Measurements from ENCODE around the gene ETDC. TPM values are rescaled to one million over a fixed set of nuclear protein-coding genes. Genes with fewer than 3 reads are reported as not detected.

Gene ETDC
- polyA plus RNA-seq, 1 donor (not counting 4 experiments of a cell fraction or from before 2014, with no cell fraction given) = not detected

DNA sequence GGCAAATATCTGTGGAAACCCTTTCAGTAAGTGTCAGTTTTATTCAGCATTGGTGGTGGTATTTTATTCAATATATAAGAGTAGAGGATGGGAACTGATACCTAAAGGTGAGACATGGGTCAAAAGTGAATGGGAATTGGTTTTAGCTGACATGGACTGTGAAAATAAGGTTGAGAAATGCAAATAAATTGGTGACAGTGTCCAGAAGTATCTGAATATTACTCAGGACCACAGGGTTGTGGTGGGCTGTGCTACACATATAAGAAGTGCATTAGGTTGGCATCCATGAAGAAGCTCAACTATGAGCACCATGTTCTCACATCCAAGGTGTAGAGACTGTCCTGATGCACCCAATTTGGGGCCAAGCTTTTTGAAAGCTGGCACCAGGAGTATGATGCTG is 45.0 kb downstream of the ETDC start:
- TF ChIP-seq, protein P1, sequence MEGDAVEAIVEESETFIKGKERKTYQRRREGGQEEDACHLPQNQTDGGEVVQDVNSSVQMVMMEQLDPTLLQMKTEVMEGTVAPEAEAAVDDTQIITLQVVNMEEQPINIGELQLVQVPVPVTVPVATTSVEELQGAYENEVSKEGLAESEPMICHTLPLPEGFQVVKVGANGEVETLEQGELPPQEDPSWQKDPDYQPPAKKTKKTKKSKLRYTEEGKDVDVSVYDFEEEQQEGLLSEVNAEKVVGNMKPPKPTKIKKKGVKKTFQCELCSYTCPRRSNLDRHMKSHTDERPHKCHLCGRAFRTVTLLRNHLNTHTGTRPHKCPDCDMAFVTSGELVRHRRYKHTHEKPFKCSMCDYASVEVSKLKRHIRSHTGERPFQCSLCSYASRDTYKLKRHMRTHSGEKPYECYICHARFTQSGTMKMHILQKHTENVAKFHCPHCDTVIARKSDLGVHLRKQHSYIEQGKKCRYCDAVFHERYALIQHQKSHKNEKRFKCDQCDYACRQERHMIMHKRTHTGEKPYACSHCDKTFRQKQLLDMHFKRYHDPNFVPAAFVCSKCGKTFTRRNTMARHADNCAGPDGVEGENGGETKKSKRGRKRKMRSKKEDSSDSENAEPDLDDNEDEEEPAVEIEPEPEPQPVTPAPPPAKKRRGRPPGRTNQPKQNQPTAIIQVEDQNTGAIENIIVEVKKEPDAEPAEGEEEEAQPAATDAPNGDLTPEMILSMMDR (optimal IDR thresholded peaks at IDR 0.05 in 1 of 3, IDR thresholded peaks at IDR 0.05 in 1 of 3, conservative IDR thresholded peaks at IDR 0.05 in 1 of 3; ENCODE audit: extremely low read depth in 1 of 3, insufficient read depth in 2 of 3, low read length in 3 of 3) = no peak
- TF ChIP-seq EZH2 (IDR thresholded peaks at IDR 0.05; ENCODE audit: low read length) = no peak

More for the DNA sequence above, 45.0 kb downstream of the ETDC start:
- Histone ChIP-seq H3K9me3 (ENCODE audit: control insufficient read depth, low read depth, low read length) (no peaks in the 10 kb centered on the region), H3K4me2 (ENCODE audit: control insufficient read depth, extremely low read depth, insufficient read depth, low read depth, low read length) (no peak overlapping the region), H3K36me3 (ENCODE audit: control insufficient read depth in 2 of 2, extremely low read depth in 1 of 2, insufficient read depth in 2 of 2, low read length in 2 of 2) (no peaks in the 10 kb centered on the region), H3K27ac (ENCODE audit: control insufficient read depth, insufficient read depth, low read length) (no peak overlapping the region), H4K20me1 (ENCODE audit: control insufficient read depth, extremely low read depth, insufficient read depth, low read length) (no peaks in the 10 kb centered on the region), H3K9ac (ENCODE audit: control insufficient read depth, extremely low read depth, insufficient read depth, low read length) (no peak overlapping the region), H3K79me2 (ENCODE audit: control insufficient read depth, insufficient read depth, low read length) (no peaks in the 10 kb centered on the region), H3K27me3 (ENCODE audit: control insufficient read depth, extremely low read depth, insufficient read depth, low read length) (no peaks in the 10 kb centered on the region), H3K4me1 (ENCODE audit: control insufficient read depth, extremely low read depth, insufficient read depth, low read length) (no peaks in the 10 kb centered on the region), H3K9me1 (ENCODE audit: control insufficient read depth, extremely low read depth, insufficient read depth, low read length) (no peaks in the 10 kb centered on the region), H3K4me3 (ENCODE audit: control insufficient read depth in 2 of 3, extremely low read depth in 1 of 3, insufficient read depth in 2 of 3, low read depth in 1 of 3, low read length in 3 of 3) (no peak overlapping the region), H2AFZ (ENCODE audit: control insufficient read depth, low read length) (no peak overlapping the region)
- FAIRE-seq = no peak
- DNase-seq (ENCODE audit: low read depth, low spot score) = no peak
- dilution Hi-C loops (cut with MboI; ENCODE audit: extremely low pct_ligation_motif_present, low sequenced_read_pairs) = no loop called here

Other genes with a start within 250 kb of the ETDC start
- gene SMIM10L2B, start 210.8 kb upstream of the ETDC start, polyA plus RNA-seq = 0.41 to 0.76 TPM (median 0.67 TPM) in 3 replicates
- not detected in 3 replicates for gene ETDB, start 189.0 kb upstream of the ETDC start, polyA plus RNA-seq
- gene CT55, start 138.1 kb upstream of the ETDC start, polyA plus RNA-seq = not detected in 3 replicates
- gene ETDA, start 57.4 kb upstream of the ETDC start, polyA plus RNA-seq = not detected in 3 replicates
- 2.5 to 6.0 TPM (median 5.3 TPM) in 3 replicates for gene ZNF75D, start 34.6 kb downstream of the ETDC start, polyA plus RNA-seq
- 2.5 to 5.7 TPM (median 5.3 TPM) in 3 replicates for gene ZNF449, start 35.3 kb downstream of the ETDC start, polyA plus RNA-seq
- gene SMIM10L2A, start 112.5 kb downstream of the ETDC start, polyA plus RNA-seq = 0.31 to 1.3 TPM (median 0.49 TPM) in 3 replicates
- 5.2 to 14.5 TPM (median 11.4 TPM) in 3 replicates for gene INTS6L, start 211.2 kb downstream of the ETDC start, polyA plus RNA-seq

Data from keratinocyte (primary cell).